NCI-H1417 (cell line): ENCODE measurements around the gene TTYH2.
"Not testable (repeated sequence)": the region's sequence is repeated elsewhere in the genome, so short reads cannot be mapped to it uniquely, and the experiment has no call there.

Source experiments
- DNase-seq, 3 experiments: peaks; one replicate each; lab custom pipeline; 2025; lab: John Stamatoyannopoulos, UW

TTYH2 gene, protein sequence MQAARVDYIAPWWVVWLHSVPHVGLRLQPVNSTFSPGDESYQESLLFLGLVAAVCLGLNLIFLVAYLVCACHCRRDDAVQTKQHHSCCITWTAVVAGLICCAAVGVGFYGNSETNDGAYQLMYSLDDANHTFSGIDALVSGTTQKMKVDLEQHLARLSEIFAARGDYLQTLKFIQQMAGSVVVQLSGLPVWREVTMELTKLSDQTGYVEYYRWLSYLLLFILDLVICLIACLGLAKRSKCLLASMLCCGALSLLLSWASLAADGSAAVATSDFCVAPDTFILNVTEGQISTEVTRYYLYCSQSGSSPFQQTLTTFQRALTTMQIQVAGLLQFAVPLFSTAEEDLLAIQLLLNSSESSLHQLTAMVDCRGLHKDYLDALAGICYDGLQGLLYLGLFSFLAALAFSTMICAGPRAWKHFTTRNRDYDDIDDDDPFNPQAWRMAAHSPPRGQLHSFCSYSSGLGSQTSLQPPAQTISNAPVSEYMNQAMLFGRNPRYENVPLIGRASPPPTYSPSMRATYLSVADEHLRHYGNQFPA

DNA sequence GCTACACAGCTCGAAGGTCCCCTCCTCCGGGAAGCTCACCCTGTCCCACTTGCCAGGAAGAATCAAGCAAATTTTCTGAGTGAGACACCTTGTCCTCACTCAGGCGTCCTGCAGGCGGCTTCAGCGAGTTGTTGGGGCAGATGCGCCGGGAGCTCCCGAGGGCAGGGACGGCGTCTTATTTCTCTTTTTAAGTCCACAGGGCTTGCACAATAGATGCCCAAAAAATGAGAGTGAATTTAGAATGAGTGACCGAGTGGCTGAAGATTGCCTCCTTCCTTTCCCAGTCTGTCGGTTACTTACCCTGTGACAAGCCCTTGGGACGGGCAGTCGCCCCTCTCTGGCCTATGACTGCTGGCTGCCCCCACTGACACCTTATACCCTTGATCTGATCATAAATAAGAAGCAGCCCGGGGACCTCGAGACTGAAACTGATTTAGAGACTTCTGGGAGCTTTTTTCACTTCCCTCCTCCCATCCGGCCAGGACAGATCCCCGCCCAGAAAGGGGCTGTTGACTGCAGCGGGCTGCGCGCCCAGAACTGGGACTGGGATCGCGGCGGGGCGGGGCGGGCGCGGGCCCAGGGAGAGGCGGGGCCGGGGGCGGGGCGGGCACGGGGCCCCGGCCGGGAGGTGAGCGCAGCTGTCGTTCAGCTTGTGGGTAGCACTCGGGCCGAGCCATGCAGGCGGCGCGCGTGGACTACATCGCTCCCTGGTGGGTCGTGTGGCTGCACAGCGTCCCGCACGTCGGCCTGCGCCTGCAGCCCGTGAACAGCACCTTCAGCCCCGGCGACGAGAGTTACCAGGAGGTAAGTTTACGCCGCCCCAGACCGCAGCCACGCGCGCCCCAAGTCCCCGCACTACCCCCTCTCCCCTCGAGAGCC, at the start of gene TTYH2:
TTYH2 (plus strand) TSS at position 659 of the 879 bp plus-strand sequence; CDS start at position 676, 17 bp downstream.
- peak; percentile 51 to 70 (median 69) for DNase-seq

DNA sequence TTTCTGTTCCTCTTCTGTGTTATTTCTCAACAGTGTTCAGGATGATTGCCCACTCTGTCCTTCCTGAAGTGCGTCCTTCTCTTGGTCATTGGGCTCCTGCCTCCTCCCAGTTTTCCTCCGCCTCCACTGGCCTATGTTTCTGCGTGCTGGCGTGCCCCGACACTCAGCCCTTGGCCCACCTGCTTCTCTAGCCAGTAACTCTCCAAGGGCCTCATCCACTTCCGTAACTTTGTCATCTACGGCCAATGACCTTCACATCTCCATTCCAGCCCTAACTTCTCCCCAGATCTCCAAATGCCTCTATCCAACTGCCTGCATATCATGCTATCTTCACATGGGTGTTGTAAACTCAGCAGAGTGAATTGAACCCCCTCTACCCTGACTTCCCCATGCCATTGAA, 49.5 kb upstream of the TTYH2 start:
- DNase-seq = no peak

- DNase-seq = no peak
These were observed 48.8 kb upstream of the TTYH2 start for GRCh38 chr17:74164446-74165045.

- DNase-seq = no peak
These were observed 47.5 kb upstream of the TTYH2 start for GRCh38 chr17:74165797-74166365.

- no peak for DNase-seq
These were observed 42.4 kb upstream of the TTYH2 start for GRCh38 chr17:74170924-74171323.

DNA sequence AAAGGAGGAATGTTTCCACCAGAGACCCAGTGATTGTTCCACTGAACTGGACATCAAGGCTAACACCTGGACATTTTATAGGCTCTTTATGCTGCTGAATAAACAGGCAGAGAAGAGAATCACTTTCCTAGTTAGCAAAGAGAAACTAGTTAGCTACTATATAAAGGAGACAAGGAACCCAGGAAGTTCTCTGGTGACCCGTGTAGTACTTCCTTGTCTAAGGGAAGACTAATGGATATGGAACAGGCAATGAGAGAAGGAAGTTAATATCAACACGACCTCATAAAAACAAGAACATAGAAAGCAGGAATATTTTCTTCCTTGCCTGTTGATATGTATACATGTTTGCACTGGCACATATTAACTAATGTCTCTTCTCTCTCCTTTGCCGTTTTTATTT, 40.7 kb upstream of the TTYH2 start:
- DNase-seq = no peak

DNA sequence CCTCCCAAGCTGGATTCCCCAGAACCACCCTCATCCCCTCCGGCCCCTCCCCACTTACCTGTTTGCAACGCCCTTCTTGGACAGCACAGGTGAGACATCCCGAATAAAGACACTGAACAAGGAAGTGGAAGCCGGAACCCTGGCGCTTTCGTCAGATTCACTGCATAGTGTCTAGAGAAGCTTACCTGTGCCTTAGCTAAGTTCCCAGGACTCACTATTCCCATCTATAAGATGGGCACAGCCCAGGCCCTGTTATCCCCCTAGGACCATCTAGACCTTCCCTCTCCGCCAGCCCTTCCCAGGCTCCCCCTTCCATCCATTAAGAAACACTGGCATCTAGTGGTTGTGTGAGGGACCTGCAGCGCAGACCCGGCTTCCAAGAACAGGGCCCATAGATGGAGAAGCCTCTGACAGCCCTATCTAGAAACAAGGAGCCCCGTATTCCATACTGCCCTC, 36.8 kb upstream of the TTYH2 start:
- DNase-seq = peak; percentile 67 to 88 (median 73)

- DNase-seq = peak in 1 of 3 experiments; percentile 40
These were observed 36.3 kb upstream of the TTYH2 start for GRCh38 chr17:74177018-74177450.

GRCh38 chr17:74179576-74179975, 33.8 kb upstream of the TTYH2 start:
- DNase-seq = no peak

DNA sequence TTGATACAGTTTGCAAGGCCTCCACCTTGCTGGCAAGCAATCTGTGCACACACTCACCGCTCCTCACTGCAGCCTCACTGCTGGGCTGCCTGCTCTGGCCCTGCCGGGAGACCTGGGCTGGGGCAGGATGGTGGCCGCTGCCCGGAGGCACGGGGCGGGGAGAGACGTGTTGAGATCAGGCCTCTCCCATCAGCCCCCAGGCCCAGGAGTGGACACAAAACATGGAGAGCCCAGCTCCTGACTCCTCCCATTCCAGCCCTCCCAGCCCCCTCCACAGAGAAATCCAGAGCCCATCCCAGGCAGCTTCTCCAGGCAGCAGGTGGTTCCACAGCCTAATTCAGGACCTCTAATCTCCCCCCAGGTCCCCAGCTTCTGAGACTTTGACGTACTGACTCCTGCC, 33.0 kb upstream of the TTYH2 start:
- no peak for DNase-seq

- DNase-seq = no peak
These were observed 32.0 kb upstream of the TTYH2 start for GRCh38 chr17:74181341-74181740.

DNA sequence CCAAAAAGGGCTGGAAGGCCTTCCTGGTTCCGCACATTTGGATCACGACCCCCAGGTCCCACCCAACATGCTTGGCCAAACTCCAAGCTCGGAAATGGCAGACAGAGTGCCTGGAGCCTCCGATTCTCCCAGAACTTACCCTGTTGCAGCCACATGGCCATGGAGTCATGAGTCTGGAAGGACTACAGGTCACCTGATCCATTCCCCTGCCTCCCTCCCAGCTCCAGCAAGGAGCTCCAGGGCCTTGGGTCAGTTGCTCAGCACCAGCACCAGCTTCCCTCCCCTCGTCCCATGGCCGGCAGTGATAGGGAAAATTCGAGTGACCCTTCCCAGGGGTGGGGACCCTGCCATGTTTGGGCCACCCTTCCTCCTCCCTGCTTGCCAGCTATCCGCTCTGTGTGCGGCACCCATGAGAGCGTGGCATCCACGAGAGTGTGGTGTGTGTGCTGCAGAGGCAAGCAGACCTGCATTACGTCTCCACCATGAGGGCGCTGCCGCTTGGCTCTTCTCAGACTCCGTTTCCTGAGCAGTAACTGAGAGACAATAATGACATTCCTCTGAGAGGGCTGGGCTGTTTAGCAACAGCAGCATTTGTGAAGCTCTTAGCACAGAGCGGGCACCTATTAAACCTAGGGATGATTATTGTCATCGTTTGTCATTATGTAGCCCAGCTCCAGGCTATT, 31.2 kb upstream of the TTYH2 start:
- DNase-seq = peak in 2 of 3 experiments; percentile 42 to 80

GRCh38 chr17:74183411-74183810, 30.0 kb upstream of the TTYH2 start:
- no peak for DNase-seq

GRCh38 chr17:74185571-74186185, 27.7 kb upstream of the TTYH2 start:
- DNase-seq = peak; percentile 30 to 80 (median 48)

DNA sequence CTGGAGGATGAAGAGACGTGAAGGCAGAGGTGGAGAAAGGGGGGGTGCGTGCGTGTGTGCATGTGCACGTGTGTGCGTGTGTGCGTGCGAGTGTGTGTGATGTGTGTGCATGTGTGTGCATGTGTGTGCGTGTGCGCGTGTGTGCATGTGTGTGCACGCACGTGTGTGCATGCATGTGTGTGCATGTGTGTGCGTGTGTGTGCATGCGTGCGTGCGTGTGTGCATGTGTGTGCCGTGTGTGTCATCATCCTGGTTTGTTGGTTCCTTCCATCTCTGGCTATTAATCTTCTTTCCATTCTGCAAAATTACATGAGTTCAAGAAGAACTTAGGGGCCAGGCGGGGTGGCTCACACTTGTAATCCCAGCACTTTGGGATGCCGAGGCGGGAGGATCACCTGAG, 26.9 kb upstream of the TTYH2 start:
- no peak for DNase-seq

DNA sequence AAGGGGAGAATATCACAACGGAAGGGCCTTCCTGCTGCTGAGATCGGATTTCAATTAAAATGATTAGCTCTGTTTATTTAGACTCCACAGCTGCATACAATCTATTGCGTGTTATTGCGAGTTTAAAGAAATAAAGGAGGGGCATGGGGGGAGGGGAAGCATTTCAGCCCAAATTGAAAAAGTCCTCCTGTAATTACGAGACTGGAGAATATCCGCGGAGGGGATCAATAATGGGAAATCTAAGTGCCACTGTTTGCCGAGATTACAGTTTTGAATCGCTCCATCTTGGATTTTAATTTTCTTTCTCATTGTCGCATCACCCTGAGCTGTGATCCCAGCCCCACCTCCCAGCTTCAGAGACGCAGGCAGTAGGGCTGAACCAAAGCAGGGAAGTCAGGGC, 25.6 kb upstream of the TTYH2 start:
- DNase-seq = peak; percentile 22 to 78 (median 61)

- not testable (repeated sequence) for DNase-seq
These were observed 24.7 kb upstream of the TTYH2 start for GRCh38 chr17:74188687-74189086.

- DNase-seq = peak in 2 of 3 experiments; percentile 54 to 58
These were observed 23.2 kb upstream of the TTYH2 start for GRCh38 chr17:74190154-74190553.

DNA sequence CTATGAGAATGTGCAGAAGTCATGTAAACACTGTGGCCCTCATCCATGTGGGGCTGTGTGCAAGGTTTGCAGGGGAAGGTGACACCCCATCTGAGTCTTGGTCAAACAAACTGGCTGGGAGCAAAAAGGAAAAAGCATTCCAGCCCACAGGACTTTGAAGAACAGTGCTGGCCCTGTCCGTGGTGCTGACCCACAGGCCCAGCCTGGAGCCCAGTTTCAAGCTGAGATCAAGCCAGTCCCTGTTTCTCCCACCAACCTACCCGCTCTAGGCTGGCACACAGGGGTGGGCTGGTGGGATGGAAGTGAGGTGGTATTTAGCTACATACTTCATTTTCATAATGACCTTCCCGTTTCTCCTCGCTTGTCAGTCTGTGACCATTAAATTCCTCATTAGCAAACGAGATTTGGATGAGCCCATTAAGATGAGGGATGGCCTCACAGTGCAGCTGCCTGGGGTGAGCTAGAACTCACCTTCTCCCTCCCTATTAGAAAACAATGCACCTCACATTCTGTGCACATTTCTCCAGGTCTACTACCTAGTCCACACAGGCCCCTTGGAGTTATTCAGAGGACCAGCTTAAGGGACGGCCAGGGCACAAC, 22.5 kb upstream of the TTYH2 start:
- no peak for DNase-seq
